Gastroesophageal sphincter (tissue), 3 donors: ENCODE results near the gene SLC30A5.

Source experiments
- EP300 ChIP-seq: sonication (generic); formaldehyde crosslinking; IDR thresholded peaks from one replicate; pipeline ENCODE4 v1.6.1; 2017; ENCODE audit warnings: antibody characterized with exemption, mild to moderate bottlenecking
- POLR2A ChIP-seq, 2 donors: fragments of 450-650 bp; IDR thresholded peaks; one replicate each; pipeline ENCODE4 v1.6.1; 2017; ENCODE audit warnings: antibody characterized with exemption in 2 of 2, mild to moderate bottlenecking in 2 of 2, moderate library complexity in 1 of 2
- POLR2AphosphoS5 ChIP-seq: sonication (generic); formaldehyde crosslinking; IDR thresholded peaks from one replicate; pipeline ENCODE4 v1.6.1; 2017; ENCODE audit warnings: antibody characterized with exemption
- TF ChIP-seq, protein P1 (sequence below), 4 experiments: fragments of 200-600 bp in 2 of 4; fragments of 450-650 bp in 2 of 4; sonication (generic) in 1 of 4; IDR thresholded peaks; one replicate each; pipeline ENCODE4 v1.5.1; 2017 to 2019; ENCODE audit warnings: antibody characterized with exemption in 4 of 4, mild to moderate bottlenecking in 2 of 4, moderate library complexity in 2 of 4

- TF ChIP-seq, protein P1, sequence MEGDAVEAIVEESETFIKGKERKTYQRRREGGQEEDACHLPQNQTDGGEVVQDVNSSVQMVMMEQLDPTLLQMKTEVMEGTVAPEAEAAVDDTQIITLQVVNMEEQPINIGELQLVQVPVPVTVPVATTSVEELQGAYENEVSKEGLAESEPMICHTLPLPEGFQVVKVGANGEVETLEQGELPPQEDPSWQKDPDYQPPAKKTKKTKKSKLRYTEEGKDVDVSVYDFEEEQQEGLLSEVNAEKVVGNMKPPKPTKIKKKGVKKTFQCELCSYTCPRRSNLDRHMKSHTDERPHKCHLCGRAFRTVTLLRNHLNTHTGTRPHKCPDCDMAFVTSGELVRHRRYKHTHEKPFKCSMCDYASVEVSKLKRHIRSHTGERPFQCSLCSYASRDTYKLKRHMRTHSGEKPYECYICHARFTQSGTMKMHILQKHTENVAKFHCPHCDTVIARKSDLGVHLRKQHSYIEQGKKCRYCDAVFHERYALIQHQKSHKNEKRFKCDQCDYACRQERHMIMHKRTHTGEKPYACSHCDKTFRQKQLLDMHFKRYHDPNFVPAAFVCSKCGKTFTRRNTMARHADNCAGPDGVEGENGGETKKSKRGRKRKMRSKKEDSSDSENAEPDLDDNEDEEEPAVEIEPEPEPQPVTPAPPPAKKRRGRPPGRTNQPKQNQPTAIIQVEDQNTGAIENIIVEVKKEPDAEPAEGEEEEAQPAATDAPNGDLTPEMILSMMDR (IDR thresholded peaks at IDR 0.05): no peak
- TF ChIP-seq POLR2AphosphoS5: no peak
- no peak for TF ChIP-seq POLR2A (IDR thresholded peaks at IDR 0.05)
- no peak for TF ChIP-seq EP300
Observed at GRCh38 chr5:69052181-69052580, 41.6 kb upstream of the SLC30A5 start.
